ENCODE results near the gene MED28.

MED28 gene

DNA sequence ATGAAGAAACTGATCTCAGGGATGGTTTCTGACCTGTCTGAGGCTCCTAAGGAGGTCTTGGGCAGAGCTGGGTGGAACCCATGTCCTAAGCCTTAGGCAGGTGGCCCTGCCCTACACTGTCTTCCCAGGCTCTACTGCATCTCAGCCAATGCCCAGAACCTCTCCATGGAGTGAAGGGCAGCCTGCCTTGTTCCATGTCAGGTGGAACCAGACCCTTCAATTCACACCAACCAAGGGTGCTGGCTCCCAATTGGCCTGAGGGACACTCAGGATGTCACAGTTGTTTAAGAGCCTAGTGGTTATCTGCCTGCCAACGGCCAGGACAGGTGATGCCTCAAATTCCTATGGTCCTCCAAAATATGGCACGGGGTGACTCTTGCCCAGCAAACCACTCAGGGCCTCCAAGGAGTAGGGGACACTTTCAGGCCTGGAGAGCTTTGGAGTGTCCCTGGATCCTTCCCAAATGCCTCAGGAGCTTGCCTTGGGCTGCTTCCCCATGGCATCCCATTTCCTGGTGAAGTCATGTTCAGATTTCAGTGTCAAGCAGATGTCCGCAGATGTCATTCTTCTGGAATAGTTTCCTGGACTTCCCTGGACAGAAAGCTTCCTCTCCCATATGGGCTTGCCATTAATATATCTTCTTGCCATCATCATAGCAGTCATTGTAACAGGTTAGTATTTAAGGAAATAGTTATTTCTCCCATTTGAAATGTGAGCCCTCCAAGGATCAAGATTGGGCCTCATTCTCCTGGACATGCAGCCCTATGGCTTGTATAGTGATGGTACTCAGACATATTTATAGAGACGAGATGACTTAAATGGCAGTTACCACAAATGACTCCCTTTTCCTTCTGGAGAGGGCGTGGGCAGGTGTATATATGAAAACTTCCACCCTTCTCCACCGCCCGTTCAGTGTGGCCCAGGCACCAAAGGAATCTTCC, 67.1 kb downstream of the MED28 start:
- no peak overlapping the region for H3K4me3 ChIP-seq (ENCODE audit: low read length)
- no peak for DNase-seq (ENCODE audit: low read depth)
- TF ChIP-seq, protein P1, sequence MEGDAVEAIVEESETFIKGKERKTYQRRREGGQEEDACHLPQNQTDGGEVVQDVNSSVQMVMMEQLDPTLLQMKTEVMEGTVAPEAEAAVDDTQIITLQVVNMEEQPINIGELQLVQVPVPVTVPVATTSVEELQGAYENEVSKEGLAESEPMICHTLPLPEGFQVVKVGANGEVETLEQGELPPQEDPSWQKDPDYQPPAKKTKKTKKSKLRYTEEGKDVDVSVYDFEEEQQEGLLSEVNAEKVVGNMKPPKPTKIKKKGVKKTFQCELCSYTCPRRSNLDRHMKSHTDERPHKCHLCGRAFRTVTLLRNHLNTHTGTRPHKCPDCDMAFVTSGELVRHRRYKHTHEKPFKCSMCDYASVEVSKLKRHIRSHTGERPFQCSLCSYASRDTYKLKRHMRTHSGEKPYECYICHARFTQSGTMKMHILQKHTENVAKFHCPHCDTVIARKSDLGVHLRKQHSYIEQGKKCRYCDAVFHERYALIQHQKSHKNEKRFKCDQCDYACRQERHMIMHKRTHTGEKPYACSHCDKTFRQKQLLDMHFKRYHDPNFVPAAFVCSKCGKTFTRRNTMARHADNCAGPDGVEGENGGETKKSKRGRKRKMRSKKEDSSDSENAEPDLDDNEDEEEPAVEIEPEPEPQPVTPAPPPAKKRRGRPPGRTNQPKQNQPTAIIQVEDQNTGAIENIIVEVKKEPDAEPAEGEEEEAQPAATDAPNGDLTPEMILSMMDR (conservative IDR thresholded peaks at IDR 0.05; ENCODE audit: low read length) = no peak

DNA sequence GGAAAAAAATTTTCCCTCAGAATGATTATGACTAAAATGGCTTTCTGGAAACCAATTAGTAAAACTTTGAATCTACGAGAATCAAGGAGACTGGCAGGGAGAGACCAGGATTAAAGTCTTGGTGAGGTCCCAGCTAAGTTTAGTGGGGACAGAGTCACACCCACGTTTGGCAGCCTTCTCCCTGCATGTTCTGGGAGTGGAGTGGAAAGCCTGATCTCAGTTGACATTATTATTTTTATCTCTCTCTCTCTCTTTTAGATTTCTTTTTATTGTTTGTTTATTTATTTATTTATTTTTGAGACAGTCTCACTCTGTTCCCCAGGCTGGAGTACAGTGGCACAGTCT, 67.8 kb downstream of the MED28 start:
- no peak for DNase-seq (ENCODE audit: low read depth)
- TF ChIP-seq, protein P1 (conservative IDR thresholded peaks at IDR 0.05; ENCODE audit: low read length) = no peak
- no peak overlapping the region for H3K4me3 ChIP-seq (ENCODE audit: low read length)

Measured in AG10803 (cell line).